ENCODE results near the gene RABL6. TPM values are rescaled to one million over a fixed set of nuclear protein-coding genes. Genes with fewer than 3 reads are reported as not detected.
A peak's percentile ranks its signal among the peaks of the same experiment; 100 is the strongest.
"Not testable (repeated sequence)": the region's sequence is repeated elsewhere in the genome, so short reads cannot be mapped to it uniquely, and the experiment has no call there.

The RABL6 gene
- total RNA-seq, 1 donor from 2014 or later, result 71.2 TPM

GRCh38 chr9:136831720-136832104, 24.0 kb downstream of the RABL6 start:
- peaks cover 3% of the 10 kb centered on the region for H3F3A ChIP-seq (ENCODE audit: low read depth)

GRCh38 chr9:136832581-136832980, 24.8 kb downstream of the RABL6 start:
- Histone ChIP-seq H4K20me1 (ENCODE audit: low read depth) (peaks cover 7% of the 10 kb centered on the region), H3K36me3 (no peaks in the 10 kb centered on the region), H2AFZ (replicated peaks) (no peak overlapping the region), H3K4me3 (no peak overlapping the region), H3K79me2 (ENCODE audit: low read depth) (no peaks in the 10 kb centered on the region), H3K27ac (no peak overlapping the region), H3F3A (ENCODE audit: low read depth) (peaks cover 3% of the 10 kb centered on the region), H3K9ac (no peak overlapping the region), H3K9me3 (ENCODE audit: low read depth) (no peaks in the 10 kb centered on the region), H3K4me2 (no peak overlapping the region), H3K4me1 (no peaks in the 10 kb centered on the region), H3K27me3 (no peaks in the 10 kb centered on the region)
- no peak overlapping the region for H3K27ac Mint-ChIP-seq
- no peak for DNase-seq (ENCODE audit: low spot score)
- H3K36me3 Mint-ChIP-seq, result peaks cover 10% of the 10 kb centered on the region
- TF ChIP-seq EZH2phosphoT487 (IDR thresholded peaks at IDR 0.05) (no peak), EZH2 (IDR thresholded peaks at IDR 0.05) (no peak), CTCF (IDR thresholded peaks at IDR 0.05) (no peak)
- no peaks in the 10 kb centered on the region for H3K9me3 Mint-ChIP-seq
- no peak overlapping the region for H3K4me3 Mint-ChIP-seq
- peaks cover 11% of the 10 kb centered on the region for H3K27me3 Mint-ChIP-seq (ENCODE audit: insufficient read depth, low read depth)
- H3K4me1 Mint-ChIP-seq, result no peaks in the 10 kb centered on the region

More at GRCh38 chr9:136831720-136832104, 24.0 kb downstream of the RABL6 start:
- Histone ChIP-seq H3K4me1 (no peaks in the 10 kb centered on the region), H4K20me1 (ENCODE audit: low read depth) (peaks cover 7% of the 10 kb centered on the region), H3K9me3 (ENCODE audit: low read depth) (no peaks in the 10 kb centered on the region), H3K27me3 (no peaks in the 10 kb centered on the region), H3K4me2 (no peak overlapping the region), H3K9ac (no peak overlapping the region), H3K79me2 (ENCODE audit: low read depth) (no peaks in the 10 kb centered on the region), H2AFZ (replicated peaks) (no peak overlapping the region), H3K4me3 (no peak overlapping the region), H3K27ac (no peak overlapping the region), H3K36me3 (no peaks in the 10 kb centered on the region)
- DNase-seq (ENCODE audit: low spot score), result no peak
- Mint-ChIP-seq H3K36me3 (peaks cover 10% of the 10 kb centered on the region), H3K27me3 (ENCODE audit: insufficient read depth, low read depth) (peaks cover 11% of the 10 kb centered on the region), H3K9me3 (no peaks in the 10 kb centered on the region), H3K27ac (no peak overlapping the region), H3K4me3 (no peak overlapping the region), H3K4me1 (no peaks in the 10 kb centered on the region)
- no peak for TF ChIP-seq EZH2 (IDR thresholded peaks at IDR 0.05)
- TF ChIP-seq EZH2phosphoT487 (IDR thresholded peaks at IDR 0.05), result no peak
- no peak for TF ChIP-seq CTCF (IDR thresholded peaks at IDR 0.05)

GRCh38 chr9:136833381-136834048, 25.8 kb downstream of the RABL6 start:
- H3K9me3 ChIP-seq (ENCODE audit: low read depth); H3K4me3 Mint-ChIP-seq; H3K4me1 ChIP-seq; H3K9me3 Mint-ChIP-seq; DNase-seq (ENCODE audit: low spot score); H3K4me2 ChIP-seq; H3K27me3 ChIP-seq; H2AFZ ChIP-seq (replicated peaks); H3K27ac ChIP-seq; H3K79me2 ChIP-seq (ENCODE audit: low read depth); H3K36me3 ChIP-seq; H3K4me3 ChIP-seq; H3K4me1 Mint-ChIP-seq; H3F3A ChIP-seq (ENCODE audit: low read depth); H4K20me1 ChIP-seq (ENCODE audit: low read depth); H3K9ac ChIP-seq: not testable (repeated sequence)
- peak overlapping the region; percentile 38 for H3K27ac Mint-ChIP-seq
- H3K36me3 Mint-ChIP-seq, result peaks cover 10% of the 10 kb centered on the region
- peaks cover 11% of the 10 kb centered on the region for H3K27me3 Mint-ChIP-seq (ENCODE audit: insufficient read depth, low read depth)

- Histone ChIP-seq H3K4me1 (peaks cover 6% of the 10 kb centered on the region), H2AFZ (replicated peaks) (no peak overlapping the region), H3K36me3 (no peaks in the 10 kb centered on the region), H3K27ac (no peak overlapping the region), H3K4me3 (no peak overlapping the region), H3K9me3 (ENCODE audit: low read depth) (no peaks in the 10 kb centered on the region), H3K4me2 (no peak overlapping the region), H3K79me2 (ENCODE audit: low read depth) (no peaks in the 10 kb centered on the region), H3K27me3 (no peaks in the 10 kb centered on the region), H3F3A (ENCODE audit: low read depth) (peaks cover 11% of the 10 kb centered on the region), H4K20me1 (ENCODE audit: low read depth) (peaks cover 11% of the 10 kb centered on the region), H3K9ac (no peak overlapping the region)
- H3K9me3 Mint-ChIP-seq, result no peaks in the 10 kb centered on the region
- peaks cover 5% of the 10 kb centered on the region for H3K4me1 Mint-ChIP-seq
- H3K27ac Mint-ChIP-seq, result no peak overlapping the region
- no peak overlapping the region for H3K4me3 Mint-ChIP-seq
- H3K27me3 Mint-ChIP-seq (ENCODE audit: insufficient read depth, low read depth), result peaks cover 9% of the 10 kb centered on the region
- peaks cover 5% of the 10 kb centered on the region for H3K36me3 Mint-ChIP-seq
- DNase-seq (ENCODE audit: low spot score), result no peak
- TF ChIP-seq EZH2phosphoT487 (IDR thresholded peaks at IDR 0.05) (no peak), EZH2 (IDR thresholded peaks at IDR 0.05) (no peak), CTCF (IDR thresholded peaks at IDR 0.05) (no peak)
These were observed 27.6 kb downstream of the RABL6 start for GRCh38 chr9:136835162-136835931.

Measured in neural progenitor cell (in vitro differentiated cells).